Activated CD4-positive, alpha-beta T cell treated with anti-CD3 and anti-CD28 coated beads, Interleukin-2, amount 50 U/mL, for 4 hours (primary cell): Measurements from ENCODE around the gene TMEM132C.

Experiments used
- DNase-seq, 2 experiments: peaks; one replicate each; pipeline ENCODE4 v3.0.0-alpha.2; 2020

TMEM132C gene

GRCh38 chr12:128619263-128619662 lies 352.3 kb downstream of the TMEM132C start:
- DNase-seq = no peak

- no peak for DNase-seq
Observed at GRCh38 chr12:128621304-128621703, 354.3 kb downstream of the TMEM132C start.

DNA sequence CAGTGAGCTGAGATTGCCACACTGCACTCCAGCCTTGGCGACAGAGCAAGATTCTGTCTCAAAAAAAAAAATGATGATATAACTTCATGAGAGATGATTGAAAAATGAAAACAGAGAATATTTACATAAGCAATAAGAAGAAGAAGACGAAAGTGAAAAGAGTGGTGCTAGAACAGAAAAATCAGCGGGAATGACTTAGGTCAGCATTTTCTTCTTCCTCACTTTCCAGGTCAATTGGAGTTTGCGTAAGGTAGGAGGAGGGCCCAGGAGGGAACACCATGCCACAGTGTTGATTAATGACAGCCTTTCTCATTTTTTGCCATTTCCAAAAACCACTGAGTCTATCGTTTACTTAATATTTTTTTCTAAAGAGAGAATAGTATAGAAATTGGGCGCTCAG lies 356.8 kb downstream of the TMEM132C start:
- no peak for DNase-seq

DNA sequence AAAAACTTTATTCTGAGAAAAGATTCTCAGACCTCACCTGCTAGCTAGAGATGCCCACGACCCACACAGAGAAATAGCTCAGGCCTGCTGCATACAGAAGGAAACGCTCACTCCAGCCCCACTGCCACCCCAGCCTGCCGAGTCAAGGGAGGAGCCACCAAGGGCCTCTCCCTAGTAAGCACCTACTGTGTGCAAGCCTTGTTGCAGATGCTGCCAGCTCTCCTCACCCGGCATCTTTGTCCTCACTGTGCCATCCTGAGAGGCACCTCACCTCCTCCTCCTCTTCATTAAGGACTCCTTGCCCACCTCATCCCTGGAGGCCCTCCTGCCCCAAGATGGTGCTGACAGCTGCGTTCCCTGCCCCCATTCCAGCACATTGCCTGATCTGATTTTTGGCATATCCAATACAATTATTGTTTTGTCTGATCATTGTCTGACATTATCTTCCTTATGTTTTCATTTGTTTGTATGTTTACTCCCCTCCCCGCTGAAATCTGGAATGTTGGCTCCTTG lies 359.9 kb downstream of the TMEM132C start:
- DNase-seq = no peak

DNA sequence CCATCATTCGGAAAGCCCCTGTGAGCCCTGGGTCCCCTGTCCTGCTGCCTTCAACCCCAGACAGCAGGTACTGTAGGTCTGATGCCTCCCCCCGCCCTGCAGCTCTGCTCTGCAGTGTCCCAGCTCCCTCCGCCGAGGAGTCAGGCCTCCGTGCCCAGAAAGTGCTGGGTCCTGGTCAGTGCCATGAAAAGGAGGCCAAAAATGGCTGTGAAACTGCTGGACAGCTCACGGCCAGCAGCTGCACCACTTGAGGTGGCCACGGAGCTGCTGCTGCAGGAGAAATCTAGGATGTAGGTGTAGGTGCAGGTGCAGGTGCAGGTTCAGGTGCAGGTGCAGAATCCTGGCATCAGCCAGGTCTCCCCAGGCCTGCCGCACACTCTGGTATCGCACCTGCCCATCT lies 360.7 kb downstream of the TMEM132C start:
- no peak for DNase-seq

DNA sequence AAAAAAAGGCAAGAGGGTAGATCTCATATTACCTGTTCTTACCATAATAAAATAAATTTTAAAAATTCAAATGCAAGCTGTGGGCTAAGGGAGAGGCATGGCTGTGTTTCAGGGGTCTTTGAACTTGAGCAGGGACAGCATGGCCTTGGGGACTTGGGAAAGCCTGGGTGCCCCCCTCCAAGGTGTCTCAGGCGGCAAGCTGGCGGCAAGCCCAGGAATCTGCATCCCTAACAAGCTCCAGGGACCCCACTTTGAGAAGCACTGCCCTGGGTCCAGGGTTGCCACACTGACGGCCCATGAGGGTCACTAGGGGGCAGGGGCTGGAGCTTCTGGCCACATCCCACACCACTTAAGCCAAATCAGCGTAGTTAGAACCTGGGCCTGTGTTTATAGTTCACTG lies 363.0 kb downstream of the TMEM132C start:
- no peak for DNase-seq

DNA sequence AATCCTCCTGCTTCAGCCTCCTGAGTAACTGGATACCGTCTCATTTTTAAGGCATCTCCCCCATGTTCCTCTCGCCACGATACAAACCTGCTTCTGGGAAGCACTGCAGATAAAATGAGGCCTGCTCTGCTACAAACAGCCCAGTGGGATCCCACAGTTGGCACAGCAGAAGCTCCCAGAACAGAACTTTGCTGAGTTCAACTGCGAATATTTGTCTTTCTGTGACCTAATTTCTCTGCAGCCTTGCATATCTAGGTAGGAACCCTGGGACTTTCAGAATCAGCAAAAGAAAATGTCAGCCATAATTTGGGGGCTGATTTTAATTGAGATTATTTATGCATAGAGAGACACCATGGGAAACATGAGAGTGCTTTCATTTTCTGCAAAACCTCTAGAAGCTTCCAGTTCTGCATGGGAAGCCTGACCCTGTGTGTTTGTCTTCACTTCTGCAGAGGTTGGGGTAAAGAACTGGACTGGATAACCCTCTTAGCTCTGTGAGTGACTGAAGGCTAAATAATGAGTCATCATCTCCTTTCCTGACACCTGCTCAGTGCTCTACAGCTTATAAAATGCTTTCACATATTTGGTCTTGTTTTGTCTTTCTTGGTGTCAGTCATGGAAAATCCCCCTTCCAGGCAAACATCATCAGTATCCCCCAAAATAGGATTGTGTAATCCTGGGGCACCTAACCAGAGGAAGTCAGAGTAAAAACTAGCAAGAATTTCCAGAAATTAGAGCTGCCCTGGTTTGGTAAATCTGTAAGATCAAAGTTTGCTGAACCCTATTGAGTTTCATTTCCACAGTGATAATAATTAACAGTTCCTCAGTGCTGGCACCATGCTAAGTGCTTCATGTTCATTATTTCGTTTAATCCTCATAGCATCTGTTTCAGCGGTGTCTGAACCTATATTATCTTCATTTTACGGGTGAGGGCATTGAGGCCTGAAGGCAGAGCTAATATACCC lies 371.0 kb downstream of the TMEM132C start:
- no peak for DNase-seq

GRCh38 chr12:128639089-128639488 lies 372.1 kb downstream of the TMEM132C start:
- no peak for DNase-seq

GRCh38 chr12:128643155-128643554 lies 376.2 kb downstream of the TMEM132C start:
- DNase-seq = no peak

GRCh38 chr12:128644664-128645296 lies 377.8 kb downstream of the TMEM132C start:
- no peak for DNase-seq

GRCh38 chr12:128649902-128650301 lies 382.9 kb downstream of the TMEM132C start:
- no peak for DNase-seq

DNA sequence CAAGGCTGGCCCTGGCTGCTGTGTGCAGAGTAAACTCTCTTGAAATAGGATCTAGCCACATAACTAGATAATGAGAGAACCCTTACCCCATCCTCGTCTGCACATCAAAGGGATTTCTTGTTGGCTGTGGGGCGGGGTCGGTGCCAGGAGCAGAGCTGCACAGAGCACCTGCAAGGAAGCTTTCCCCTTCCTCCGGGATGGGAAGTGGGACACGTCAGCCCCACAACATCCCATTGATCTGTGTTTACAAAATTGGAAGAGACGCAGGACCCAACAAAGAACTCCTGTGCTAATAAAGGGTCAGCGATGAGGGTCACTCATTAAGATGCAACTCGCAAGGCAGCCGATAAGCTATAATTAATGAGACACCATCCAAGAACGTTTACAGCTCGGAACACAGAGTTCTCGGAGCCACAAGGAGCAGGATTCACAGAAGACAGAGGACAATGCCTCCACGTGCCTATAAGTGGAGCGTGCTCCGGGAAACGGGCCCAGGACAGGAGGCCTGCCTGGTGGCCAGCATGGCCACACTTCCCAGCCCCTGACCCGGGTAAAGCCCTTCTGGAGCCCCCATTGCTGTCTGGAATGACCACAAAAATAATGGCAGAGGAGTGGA lies 385.3 kb downstream of the TMEM132C start:
- DNase-seq = no peak

GRCh38 chr12:128654468-128654867 lies 387.5 kb downstream of the TMEM132C start:
- DNase-seq = no peak

GRCh38 chr12:128657378-128657777 lies 390.4 kb downstream of the TMEM132C start:
- no peak for DNase-seq

DNA sequence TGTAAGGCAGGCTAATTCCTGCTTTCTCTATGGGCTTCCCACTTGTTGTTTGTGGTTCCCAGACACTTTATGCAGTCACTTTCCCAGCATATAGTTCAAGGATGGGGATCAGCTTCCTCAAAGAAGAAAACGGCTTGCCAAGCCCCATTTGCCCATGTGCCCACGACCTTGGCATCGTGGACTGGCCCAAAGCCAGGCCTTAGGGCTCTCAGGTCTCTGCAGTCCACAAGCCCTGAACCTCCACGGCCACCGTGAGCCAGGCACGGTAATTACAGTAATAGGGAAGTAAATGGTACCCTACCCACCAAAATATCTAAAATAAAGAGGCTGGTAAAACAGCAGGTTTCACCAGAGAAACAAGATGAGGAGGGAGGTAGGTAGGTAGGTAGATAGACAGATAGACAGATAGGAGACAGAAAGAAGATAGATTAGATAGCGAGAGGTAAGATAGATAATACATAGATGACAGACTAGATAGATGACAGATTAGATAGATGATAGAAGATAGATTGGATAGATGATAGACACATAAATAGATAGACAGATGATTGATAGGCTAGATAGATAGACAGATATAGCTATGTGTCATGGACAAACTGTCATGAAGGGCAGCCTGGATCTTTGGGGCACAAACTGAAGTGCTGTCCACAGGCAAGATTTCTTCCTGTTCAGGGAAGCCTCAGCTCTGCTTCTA lies 393.7 kb downstream of the TMEM132C start:
- DNase-seq = no peak

- DNase-seq = no peak
Observed at GRCh38 chr12:128661226-128661569, 394.2 kb downstream of the TMEM132C start.

- no peak for DNase-seq
Observed at GRCh38 chr12:128662101-128662500, 395.1 kb downstream of the TMEM132C start.

DNA sequence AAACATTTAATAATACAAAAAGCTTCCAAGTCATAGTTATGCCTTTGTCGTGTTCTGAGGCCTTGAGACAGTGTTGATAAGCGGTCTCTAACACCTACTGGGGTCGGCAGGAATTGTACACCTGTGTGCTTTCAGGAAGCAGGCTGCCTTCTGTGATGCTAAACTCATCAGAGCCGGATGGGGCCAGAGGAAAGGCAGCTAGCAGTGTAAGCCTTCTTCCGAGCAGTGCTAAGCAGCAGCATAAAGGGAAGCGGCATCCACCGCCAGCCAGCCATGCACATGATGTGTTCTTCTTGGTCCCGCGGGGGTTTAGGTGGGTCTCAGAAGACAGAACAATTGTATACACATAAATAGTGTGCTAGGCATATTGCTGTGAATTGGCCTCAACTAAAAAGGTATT lies 397.5 kb downstream of the TMEM132C start:
- no peak for DNase-seq

DNA sequence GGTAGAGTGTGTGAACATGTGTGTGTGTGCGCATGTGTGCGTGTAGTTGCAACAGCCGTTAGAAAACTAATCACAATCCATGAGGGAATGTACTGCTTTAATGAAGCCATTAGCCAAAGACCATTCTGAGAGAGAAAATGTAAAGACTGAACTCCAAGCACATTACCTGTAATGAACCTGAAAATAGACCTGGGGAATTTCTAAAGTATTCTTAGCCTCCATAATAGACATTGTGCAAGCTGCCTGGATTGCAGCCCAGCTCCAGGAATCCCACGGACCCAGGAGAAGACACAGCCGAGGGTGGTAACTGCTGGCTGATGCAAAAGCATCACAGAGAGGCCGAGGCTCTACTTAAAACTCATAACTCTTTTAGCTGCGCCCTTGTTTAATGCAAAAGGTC lies 400.2 kb downstream of the TMEM132C start:
- DNase-seq = no peak

DNA sequence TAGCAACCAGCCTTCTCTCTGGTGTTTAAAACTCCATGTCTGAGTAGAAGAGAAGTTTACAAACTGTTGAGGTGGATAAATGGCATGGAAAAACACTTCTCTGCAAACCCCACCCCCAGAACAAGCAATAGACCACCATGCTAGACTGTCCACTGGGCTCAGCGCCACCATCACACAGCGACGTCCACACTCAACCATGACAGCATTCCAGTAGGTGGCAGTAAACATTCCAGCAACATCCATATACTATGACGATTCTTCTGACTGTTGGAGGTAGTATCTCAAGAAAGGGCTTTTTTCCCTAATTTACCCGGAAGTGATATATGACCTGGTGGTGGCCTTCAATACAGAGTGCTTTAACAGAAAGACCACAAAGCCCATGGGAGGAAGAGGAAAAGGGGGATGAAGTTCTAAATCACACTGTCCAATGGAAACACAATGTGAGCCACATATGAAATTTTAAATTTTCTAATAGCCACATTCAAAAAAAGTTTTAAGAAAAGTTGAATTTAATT lies 404.6 kb downstream of the TMEM132C start:
- DNase-seq = no peak

DNA sequence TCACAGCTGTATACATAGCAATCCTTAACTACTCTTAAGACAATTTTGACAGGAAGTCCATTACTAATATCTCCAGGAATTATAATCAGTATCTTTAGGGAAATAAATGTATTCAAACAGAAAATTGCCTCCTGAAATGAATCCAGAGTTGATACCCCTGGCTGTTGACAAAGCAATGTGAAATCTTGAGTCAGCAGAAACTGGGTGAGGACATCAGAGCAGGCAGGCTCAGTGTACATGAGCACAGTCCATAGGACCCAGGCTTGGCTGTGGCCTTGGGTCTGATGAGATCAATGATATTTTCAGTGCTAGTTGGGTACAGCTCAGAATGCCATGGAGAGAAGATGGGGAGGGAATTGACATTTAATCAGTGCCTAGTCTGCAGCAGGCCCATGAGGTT lies 405.5 kb downstream of the TMEM132C start:
- no peak for DNase-seq

- DNase-seq = no peak
Observed at GRCh38 chr12:128672893-128673292, 405.9 kb downstream of the TMEM132C start.

DNA sequence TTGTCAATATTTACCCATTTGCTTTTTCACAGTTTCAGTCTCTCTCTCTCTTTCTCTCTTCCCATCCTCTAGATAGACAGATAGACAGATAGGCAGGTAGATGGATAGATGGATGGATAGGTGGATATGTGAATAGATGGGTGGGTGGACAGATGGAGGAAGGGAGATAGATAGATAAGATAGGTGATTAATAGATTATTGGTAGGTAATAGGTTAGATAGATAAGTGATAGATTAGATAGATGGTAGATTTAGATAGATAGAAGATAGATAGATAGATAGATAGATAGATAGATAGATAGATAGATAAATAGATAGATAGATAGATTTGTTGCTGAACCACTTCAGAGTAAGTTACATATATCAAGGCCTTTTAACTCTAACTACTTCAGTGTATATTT lies 408.6 kb downstream of the TMEM132C start:
- DNase-seq = no peak
